ENCODE data around the gene OSBP2.

Gene OSBP2

DNA sequence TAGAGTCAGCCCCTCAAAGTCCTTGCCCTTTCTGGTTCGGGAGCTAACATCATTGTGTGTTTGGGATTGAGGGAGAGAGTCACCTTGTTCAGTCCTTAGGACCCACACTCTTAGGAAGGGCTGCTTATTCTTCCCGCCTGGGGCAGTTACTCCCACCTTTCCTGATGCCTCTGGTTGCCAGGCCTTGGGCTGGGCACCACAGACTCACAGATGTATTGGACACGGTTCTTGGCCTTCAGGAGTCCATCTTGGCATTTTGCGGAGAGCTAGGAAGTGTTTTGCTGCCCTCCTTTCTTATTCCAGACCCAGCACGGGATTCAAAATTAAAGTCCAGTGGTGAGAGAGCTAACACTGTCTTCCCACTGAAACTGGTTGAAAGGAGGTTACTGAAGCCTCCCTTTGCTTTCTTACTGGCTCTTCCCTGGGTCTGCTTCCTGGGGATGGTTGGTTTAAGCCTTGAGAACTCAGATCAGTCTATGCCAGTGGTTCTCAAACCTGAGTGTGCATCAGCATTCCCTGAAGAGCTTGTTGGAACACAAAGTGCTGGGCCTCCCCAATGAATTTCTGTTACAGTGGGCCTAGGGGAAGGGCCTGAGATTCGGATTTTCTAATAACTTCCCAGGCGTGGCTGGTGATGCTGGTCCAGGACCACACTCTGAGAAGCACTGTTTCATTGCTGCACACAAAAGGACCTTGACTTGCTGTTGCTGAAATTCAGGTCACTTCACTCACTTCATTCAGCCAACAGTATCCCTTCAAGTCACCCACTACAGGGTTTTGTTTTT is 1.4 kb downstream of the OSBP2 start:
- TF ChIP-seq EGR1 (IDR thresholded peaks at IDR 0.05) = no peak
- no peak for TF ChIP-seq YY1 (IDR thresholded peaks at IDR 0.05; ENCODE audit: low read depth)
- no peak for TF ChIP-seq NFIC (IDR thresholded peaks at IDR 0.05)
- TF ChIP-seq TCF12 (IDR thresholded peaks at IDR 0.05; ENCODE audit: low read depth) = no peak
- no peak for TF ChIP-seq TEAD4 (IDR thresholded peaks at IDR 0.05)
- no peak for TF ChIP-seq CREB1 (IDR thresholded peaks at IDR 0.05; ENCODE audit: low read depth)
- TF ChIP-seq, protein P1, sequence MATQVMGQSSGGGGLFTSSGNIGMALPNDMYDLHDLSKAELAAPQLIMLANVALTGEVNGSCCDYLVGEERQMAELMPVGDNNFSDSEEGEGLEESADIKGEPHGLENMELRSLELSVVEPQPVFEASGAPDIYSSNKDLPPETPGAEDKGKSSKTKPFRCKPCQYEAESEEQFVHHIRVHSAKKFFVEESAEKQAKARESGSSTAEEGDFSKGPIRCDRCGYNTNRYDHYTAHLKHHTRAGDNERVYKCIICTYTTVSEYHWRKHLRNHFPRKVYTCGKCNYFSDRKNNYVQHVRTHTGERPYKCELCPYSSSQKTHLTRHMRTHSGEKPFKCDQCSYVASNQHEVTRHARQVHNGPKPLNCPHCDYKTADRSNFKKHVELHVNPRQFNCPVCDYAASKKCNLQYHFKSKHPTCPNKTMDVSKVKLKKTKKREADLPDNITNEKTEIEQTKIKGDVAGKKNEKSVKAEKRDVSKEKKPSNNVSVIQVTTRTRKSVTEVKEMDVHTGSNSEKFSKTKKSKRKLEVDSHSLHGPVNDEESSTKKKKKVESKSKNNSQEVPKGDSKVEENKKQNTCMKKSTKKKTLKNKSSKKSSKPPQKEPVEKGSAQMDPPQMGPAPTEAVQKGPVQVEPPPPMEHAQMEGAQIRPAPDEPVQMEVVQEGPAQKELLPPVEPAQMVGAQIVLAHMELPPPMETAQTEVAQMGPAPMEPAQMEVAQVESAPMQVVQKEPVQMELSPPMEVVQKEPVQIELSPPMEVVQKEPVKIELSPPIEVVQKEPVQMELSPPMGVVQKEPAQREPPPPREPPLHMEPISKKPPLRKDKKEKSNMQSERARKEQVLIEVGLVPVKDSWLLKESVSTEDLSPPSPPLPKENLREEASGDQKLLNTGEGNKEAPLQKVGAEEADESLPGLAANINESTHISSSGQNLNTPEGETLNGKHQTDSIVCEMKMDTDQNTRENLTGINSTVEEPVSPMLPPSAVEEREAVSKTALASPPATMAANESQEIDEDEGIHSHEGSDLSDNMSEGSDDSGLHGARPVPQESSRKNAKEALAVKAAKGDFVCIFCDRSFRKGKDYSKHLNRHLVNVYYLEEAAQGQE (IDR thresholded peaks at IDR 0.05; ENCODE audit: low read depth) = no peak
- TF ChIP-seq TAF1 (IDR thresholded peaks at IDR 0.05; ENCODE audit: low read depth) = no peak
- TF ChIP-seq EP300 (IDR thresholded peaks at IDR 0.05; ENCODE audit: borderline replicate concordance) = no peak
- TF ChIP-seq CEBPB (IDR thresholded peaks at IDR 0.05) = no peak
- TF ChIP-seq ZBTB7A (IDR thresholded peaks at IDR 0.05; ENCODE audit: low read depth) = no peak
- no peak for TF ChIP-seq RAD21 (IDR thresholded peaks at IDR 0.05; ENCODE audit: low read depth)
- no peak for TF ChIP-seq FOXM1 (IDR thresholded peaks at IDR 0.05; ENCODE audit: borderline replicate concordance, low read depth)
- TF ChIP-seq, protein P2, sequence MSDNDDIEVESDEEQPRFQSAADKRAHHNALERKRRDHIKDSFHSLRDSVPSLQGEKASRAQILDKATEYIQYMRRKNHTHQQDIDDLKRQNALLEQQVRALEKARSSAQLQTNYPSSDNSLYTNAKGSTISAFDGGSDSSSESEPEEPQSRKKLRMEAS (IDR thresholded peaks at IDR 0.05) = no peak
- TF ChIP-seq, protein P3, sequence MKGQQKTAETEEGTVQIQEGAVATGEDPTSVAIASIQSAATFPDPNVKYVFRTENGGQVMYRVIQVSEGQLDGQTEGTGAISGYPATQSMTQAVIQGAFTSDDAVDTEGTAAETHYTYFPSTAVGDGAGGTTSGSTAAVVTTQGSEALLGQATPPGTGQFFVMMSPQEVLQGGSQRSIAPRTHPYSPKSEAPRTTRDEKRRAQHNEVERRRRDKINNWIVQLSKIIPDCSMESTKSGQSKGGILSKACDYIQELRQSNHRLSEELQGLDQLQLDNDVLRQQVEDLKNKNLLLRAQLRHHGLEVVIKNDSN (IDR thresholded peaks at IDR 0.05) = no peak

DNA sequence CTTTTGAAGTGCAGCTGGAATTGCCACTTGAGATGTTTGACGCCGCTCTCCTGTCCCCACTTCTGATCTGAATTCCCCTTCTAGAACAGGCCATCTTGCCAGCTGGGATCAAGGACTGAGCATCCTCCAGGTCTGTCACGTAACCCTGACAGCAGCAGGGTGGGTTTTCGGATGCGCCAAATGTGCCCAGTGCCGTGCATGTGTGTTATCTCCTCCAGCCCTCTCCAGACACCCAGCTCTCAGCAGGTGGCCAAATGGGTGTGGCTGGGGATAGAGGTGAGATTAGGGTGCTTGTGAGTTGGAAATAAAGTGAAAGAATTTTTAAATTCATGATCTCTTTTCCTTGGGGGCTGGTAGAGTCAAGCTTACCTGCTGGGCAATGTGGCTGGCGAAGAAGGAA is 3.3 kb downstream of the OSBP2 start:
- TF ChIP-seq CEBPB (IDR thresholded peaks at IDR 0.05) (no peak), FOXM1 (IDR thresholded peaks at IDR 0.05; ENCODE audit: borderline replicate concordance, low read depth) (no peak), CREB1 (IDR thresholded peaks at IDR 0.05; ENCODE audit: low read depth) (no peak), TAF1 (IDR thresholded peaks at IDR 0.05; ENCODE audit: low read depth) (no peak), ZBTB7A (IDR thresholded peaks at IDR 0.05; ENCODE audit: low read depth) (no peak), EP300 (IDR thresholded peaks at IDR 0.05; ENCODE audit: borderline replicate concordance) (no peak)
- TF ChIP-seq, protein P3 (IDR thresholded peaks at IDR 0.05) = no peak
- TF ChIP-seq, protein P1 (IDR thresholded peaks at IDR 0.05; ENCODE audit: low read depth) = no peak
- TF ChIP-seq, protein P2 (IDR thresholded peaks at IDR 0.05) = no peak

DNA sequence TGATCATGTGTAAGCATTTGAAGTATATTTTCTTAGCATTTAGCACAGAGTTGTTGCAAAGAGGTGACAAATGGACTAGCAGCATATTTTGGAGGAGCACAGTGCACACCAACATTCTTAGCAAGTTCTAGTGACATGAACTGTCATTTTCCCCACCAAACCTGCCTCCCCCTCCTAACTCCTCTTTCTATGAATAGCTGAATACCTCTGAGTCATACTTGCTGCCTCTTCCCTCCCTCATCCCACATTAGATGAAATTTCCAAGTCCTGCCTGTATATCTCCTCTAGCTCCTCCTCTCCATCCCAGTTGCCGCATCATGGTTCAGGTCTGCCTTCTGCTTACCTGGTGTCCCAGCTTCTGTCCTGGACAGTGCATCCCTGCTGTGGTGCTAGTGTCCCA is 7.2 kb downstream of the OSBP2 start:
- TF ChIP-seq CREB1 (IDR thresholded peaks at IDR 0.05; ENCODE audit: low read depth) (no peak), CEBPB (IDR thresholded peaks at IDR 0.05) (no peak), TEAD4 (IDR thresholded peaks at IDR 0.05) (no peak), EP300 (IDR thresholded peaks at IDR 0.05; ENCODE audit: borderline replicate concordance) (no peak), ZBTB7A (IDR thresholded peaks at IDR 0.05; ENCODE audit: low read depth) (no peak), NFIC (IDR thresholded peaks at IDR 0.05) (no peak), FOXM1 (IDR thresholded peaks at IDR 0.05; ENCODE audit: borderline replicate concordance, low read depth) (no peak), TCF12 (IDR thresholded peaks at IDR 0.05; ENCODE audit: low read depth) (no peak), YY1 (IDR thresholded peaks at IDR 0.05; ENCODE audit: low read depth) (no peak), TAF1 (IDR thresholded peaks at IDR 0.05; ENCODE audit: low read depth) (no peak)
- TF ChIP-seq, protein P2 (IDR thresholded peaks at IDR 0.05) = no peak
- TF ChIP-seq, protein P3 (IDR thresholded peaks at IDR 0.05) = no peak
- TF ChIP-seq, protein P1 (IDR thresholded peaks at IDR 0.05; ENCODE audit: low read depth) = no peak

Data from Ishikawa (cell line).